HEK293 (cell line): ENCODE results near the gene BRD8.
A peak's percentile ranks its signal among the peaks of the same experiment; 100 is the strongest.

Source experiments
- CTCF ChIA-PET: fragments of 350-600 bp; formaldehyde crosslinking; extraction: SDS; loops from one replicate; lab custom pipeline; 2021; ENCODE audit warnings: antibody characterized with exemption; lab: Yijun Ruan, JAX
- POLR2A ChIA-PET: fragments of 300-600 bp; formaldehyde crosslinking; extraction: SDS; loops from one replicate; lab custom pipeline; 2020; ENCODE audit warnings: antibody characterized with exemption, inconsistent platforms; lab: Yijun Ruan, JAX
- H3K27ac ChIP-seq: fragments of 200-500 bp; sonication (Bioruptor generic); 2 replicates; pipeline ENCODE4 v1.5.1; 2014; ENCODE audit warnings: low read depth, low read length, control low read depth, inconsistent platforms; ENCODE audit errors: extremely low read depth
- H3K36me3 ChIP-seq, 2 experiments: fragments of 200-500 bp in 1 of 2; sonication (Bioruptor generic) in 1 of 2; 1 replicate in 1 of 2; 2 replicates in 1 of 2; pipeline ENCODE4 v1.5.1; 2014 to 2017; ENCODE audit warnings: inconsistent platforms in 2 of 2, low read length in 2 of 2; ENCODE audit not compliant: control insufficient read depth in 2 of 2, insufficient read depth in 1 of 2
- H3K4me1 ChIP-seq: fragments of 200-500 bp; sonication (Bioruptor generic); 2 replicates; pipeline ENCODE4 v1.5.1; 2014; ENCODE audit warnings: mild to moderate bottlenecking, low read length, inconsistent platforms; ENCODE audit not compliant: control insufficient read depth, insufficient read depth
- H3K4me3 ChIP-seq: 2 replicates; pipeline ENCODE4 v1.5.1; 2011; ENCODE audit warnings: low read depth, mild to moderate bottlenecking, control low read depth, low read length, moderate library complexity
- H3K9me3 ChIP-seq: fragments of 200-500 bp; sonication (Bioruptor generic); 2 replicates; pipeline ENCODE4 v1.5.1; 2014; ENCODE audit warnings: low read depth, low read length, inconsistent platforms; ENCODE audit not compliant: control insufficient read depth, insufficient read depth
- HOXC10 ChIP-seq: sonication (generic); formaldehyde crosslinking; IDR thresholded peaks from 2 replicates; pipeline ENCODE4 v1.8.1; 2023; ENCODE audit warnings: mild to moderate bottlenecking, missing genetic modification reagents
- OVOL3 ChIP-seq: fragments of 450-650 bp; formaldehyde crosslinking; IDR thresholded peaks from 2 replicates; pipeline ENCODE4 v1.5.1; 2016; ENCODE audit warnings: missing biosample characterization, missing genetic modification characterization
- SALL2 ChIP-seq: fragments of 450-650 bp; formaldehyde crosslinking; IDR thresholded peaks from 2 replicates; pipeline ENCODE4 v1.5.0; 2017; ENCODE audit warnings: missing biosample characterization, mild to moderate bottlenecking, missing genetic modification characterization, borderline replicate concordance
- SCRT1 ChIP-seq: fragments of 450-650 bp; formaldehyde crosslinking; IDR thresholded peaks from 2 replicates; pipeline ENCODE4 v1.5.1; 2016; ENCODE audit warnings: missing biosample characterization, missing genetic modification characterization, borderline replicate concordance
- SP3 ChIP-seq: fragments of 450-650 bp; formaldehyde crosslinking; IDR thresholded peaks from 2 replicates; pipeline ENCODE4 v1.5.1; 2016; ENCODE audit warnings: missing biosample characterization, missing genetic modification characterization
- ZBTB48 ChIP-seq: fragments of 450-650 bp; formaldehyde crosslinking; IDR thresholded peaks from 2 replicates; pipeline ENCODE4 v1.5.1; 2016; ENCODE audit warnings: missing biosample characterization, missing genetic modification characterization
- ZNF132 ChIP-seq: fragments of 450-650 bp; formaldehyde crosslinking; IDR thresholded peaks from 2 replicates; pipeline ENCODE4 v1.5.1; 2017; ENCODE audit warnings: missing biosample characterization, missing genetic modification characterization, borderline replicate concordance
- ZNF16 ChIP-seq: fragments of 450-650 bp; formaldehyde crosslinking; IDR thresholded peaks from 2 replicates; pipeline ENCODE4 v1.5.1; 2016; ENCODE audit warnings: low read depth, missing biosample characterization, missing genetic modification characterization
- ZNF169 ChIP-seq: fragments of 450-650 bp; formaldehyde crosslinking; IDR thresholded peaks from 2 replicates; pipeline ENCODE4 v1.5.1; 2016; ENCODE audit warnings: missing biosample characterization, missing genetic modification characterization
- ZNF2 ChIP-seq: fragments of 450-650 bp; formaldehyde crosslinking; IDR thresholded peaks from 2 replicates; pipeline ENCODE4 v1.5.1; 2016; ENCODE audit warnings: missing biosample characterization, missing genetic modification characterization
- ZNF202 ChIP-seq: fragments of 450-650 bp; formaldehyde crosslinking; IDR thresholded peaks from 2 replicates; pipeline ENCODE4 v1.5.1; 2016; ENCODE audit warnings: missing biosample characterization, missing genetic modification characterization, borderline replicate concordance
- ZNF211 ChIP-seq: fragments of 450-650 bp; formaldehyde crosslinking; IDR thresholded peaks from 2 replicates; pipeline ENCODE4 v1.5.1; 2016; ENCODE audit warnings: low read depth, missing biosample characterization, missing genetic modification characterization
- ZNF24 ChIP-seq: fragments of 450-650 bp; formaldehyde crosslinking; IDR thresholded peaks from 2 replicates; pipeline ENCODE4 v1.5.1; 2016; ENCODE audit warnings: missing biosample characterization, missing genetic modification characterization
- ZNF302 ChIP-seq: fragments of 450-650 bp; formaldehyde crosslinking; IDR thresholded peaks from 2 replicates; pipeline ENCODE4 v1.5.1; 2016; ENCODE audit warnings: missing biosample characterization, missing genetic modification characterization, low read depth
- ZNF324 ChIP-seq: fragments of 450-650 bp; formaldehyde crosslinking; IDR thresholded peaks from 2 replicates; pipeline ENCODE4 v1.5.1; 2016; ENCODE audit warnings: missing biosample characterization, missing genetic modification characterization
- ZNF416 ChIP-seq: fragments of 450-650 bp; formaldehyde crosslinking; IDR thresholded peaks from 2 replicates; pipeline ENCODE4 v1.5.1; 2016; ENCODE audit warnings: missing biosample characterization, missing genetic modification characterization
- ZNF521 ChIP-seq: fragments of 450-650 bp; formaldehyde crosslinking; IDR thresholded peaks from 2 replicates; pipeline ENCODE4 v1.5.1; 2017; ENCODE audit warnings: missing biosample characterization, mild to moderate bottlenecking, missing genetic modification characterization
- ZNF560 ChIP-seq: fragments of 450-650 bp; formaldehyde crosslinking; IDR thresholded peaks from 2 replicates; pipeline ENCODE4 v1.5.1; 2017; ENCODE audit warnings: missing biosample characterization, missing genetic modification characterization, borderline replicate concordance
- ZNF629 ChIP-seq: fragments of 450-650 bp; formaldehyde crosslinking; IDR thresholded peaks from 2 replicates; pipeline ENCODE4 v1.5.1; 2017; ENCODE audit warnings: missing biosample characterization, missing genetic modification characterization
- TF ChIP-seq, protein P1 (sequence below): fragments of 450-650 bp; formaldehyde crosslinking; IDR thresholded peaks from 2 replicates; pipeline ENCODE4 v1.5.1; 2017; ENCODE audit warnings: missing biosample characterization, mild to moderate bottlenecking, missing genetic modification characterization, moderate library complexity
- TF ChIP-seq, protein P2 (sequence below): fragments of 450-650 bp; formaldehyde crosslinking; IDR thresholded peaks from 2 replicates; pipeline ENCODE4 v1.5.1; 2016; ENCODE audit warnings: missing biosample characterization, missing genetic modification characterization
- TF ChIP-seq, protein P3 (sequence below): fragments of 450-650 bp; formaldehyde crosslinking; IDR thresholded peaks from 2 replicates; pipeline ENCODE4 v1.5.1; 2017; ENCODE audit warnings: missing biosample characterization, missing genetic modification characterization
- TF ChIP-seq, protein P4 (sequence below): fragments of 450-650 bp; formaldehyde crosslinking; optimal IDR thresholded peaks from 2 replicates; pipeline ENCODE3; 2016; ENCODE audit warnings: missing biosample characterization, mild to moderate bottlenecking, missing genetic modification characterization
- TF ChIP-seq, protein P5 (sequence below): fragments of 450-650 bp; formaldehyde crosslinking; IDR thresholded peaks from 2 replicates; pipeline ENCODE4 v1.5.1; 2016; ENCODE audit warnings: missing biosample characterization, missing genetic modification characterization
- TF ChIP-seq, protein P6 (sequence below): fragments of 450-650 bp; formaldehyde crosslinking; IDR thresholded peaks from 2 replicates; pipeline ENCODE4 v1.5.1; 2017; ENCODE audit warnings: missing biosample characterization, missing genetic modification characterization
- TF ChIP-seq, protein P7 (sequence below): fragments of 450-650 bp; formaldehyde crosslinking; IDR thresholded peaks from 2 replicates; pipeline ENCODE4 v1.5.1; 2016; ENCODE audit warnings: missing biosample characterization, missing genetic modification characterization

The BRD8 gene

DNA sequence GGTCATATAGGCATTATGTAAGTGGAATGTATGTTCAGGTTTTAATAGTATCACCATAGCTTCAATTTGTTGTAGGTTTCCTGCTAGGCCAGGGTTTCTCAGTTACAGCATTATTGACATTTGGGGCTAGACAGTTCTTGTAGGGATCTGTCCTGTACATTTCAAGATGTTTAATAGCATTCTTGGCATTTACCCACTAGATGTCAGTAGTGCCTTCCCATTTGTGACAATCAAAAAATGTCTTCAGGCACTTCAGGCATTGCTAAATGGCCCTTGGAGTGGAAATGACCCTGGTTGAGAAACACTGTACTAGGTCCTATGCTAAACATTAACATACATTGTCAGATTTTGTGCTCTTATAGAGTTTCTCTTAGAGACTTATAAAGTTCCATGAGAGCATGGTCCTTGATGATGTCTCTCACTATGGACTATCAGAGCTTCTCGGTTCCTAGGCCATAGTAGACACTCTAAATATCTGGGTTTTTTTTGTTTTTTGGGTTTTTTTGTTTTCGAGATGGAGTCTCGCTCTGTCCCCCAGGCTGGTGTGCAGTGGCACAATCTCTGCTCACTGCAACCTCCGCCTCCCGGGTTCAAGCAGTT is 1.9 kb upstream of the BRD8 start:
- CTCF ChIA-PET = interaction anchor here (0.5 to 4.1 kb wide), 27 partner anchors 8 to 546 kb away, joined by 3 to 19 read pairs (median 4); partner anchors contain the start of gene CDC23
- H3K9me3 ChIP-seq = no peaks in the 10 kb centered on the region
- H3K4me1 ChIP-seq = 0 out of 2 replicates have a peak, but pooled peaks cover 3% of the 10 kb centered on the region
- no peak overlapping the region for H3K27ac ChIP-seq
- POLR2A ChIA-PET = interaction anchor here (1.0 kb wide), 1 partner anchor 173 kb away, joined by 3 read pairs; no protein-coding TSS in a partner anchor
- H3K36me3 ChIP-seq = peaks cover 35 to 63% of the 10 kb centered on the region in 2 experiments
- peak overlapping the region; percentile 70 for H3K4me3 ChIP-seq
- TF ChIP-seq ZNF560 = no peak
- TF ChIP-seq, protein P1, sequence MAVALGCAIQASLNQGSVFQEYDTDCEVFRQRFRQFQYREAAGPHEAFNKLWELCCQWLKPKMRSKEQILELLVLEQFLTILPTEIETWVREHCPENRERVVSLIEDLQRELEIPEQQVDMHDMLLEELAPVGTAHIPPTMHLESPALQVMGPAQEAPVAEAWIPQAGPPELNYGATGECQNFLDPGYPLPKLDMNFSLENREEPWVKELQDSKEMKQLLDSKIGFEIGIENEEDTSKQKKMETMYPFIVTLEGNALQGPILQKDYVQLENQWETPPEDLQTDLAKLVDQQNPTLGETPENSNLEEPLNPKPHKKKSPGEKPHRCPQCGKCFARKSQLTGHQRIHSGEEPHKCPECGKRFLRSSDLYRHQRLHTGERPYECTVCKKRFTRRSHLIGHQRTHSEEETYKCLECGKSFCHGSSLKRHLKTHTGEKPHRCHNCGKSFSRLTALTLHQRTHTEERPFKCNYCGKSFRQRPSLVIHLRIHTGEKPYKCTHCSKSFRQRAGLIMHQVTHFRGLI (tag by site-specific recombination) = no peak
- TF ChIP-seq HOXC10 (CRISPR knock-in tag) = no peak
- no peak for TF ChIP-seq OVOL3 (tag by site-specific recombination)
- no peak for TF ChIP-seq SP3
- TF ChIP-seq ZNF202 (tag by site-specific recombination) = no peak
- peak; percentile 51; the same call in 1 of the 2 replicates for TF ChIP-seq ZBTB48 (tag by site-specific recombination)
- TF ChIP-seq, protein P2, sequence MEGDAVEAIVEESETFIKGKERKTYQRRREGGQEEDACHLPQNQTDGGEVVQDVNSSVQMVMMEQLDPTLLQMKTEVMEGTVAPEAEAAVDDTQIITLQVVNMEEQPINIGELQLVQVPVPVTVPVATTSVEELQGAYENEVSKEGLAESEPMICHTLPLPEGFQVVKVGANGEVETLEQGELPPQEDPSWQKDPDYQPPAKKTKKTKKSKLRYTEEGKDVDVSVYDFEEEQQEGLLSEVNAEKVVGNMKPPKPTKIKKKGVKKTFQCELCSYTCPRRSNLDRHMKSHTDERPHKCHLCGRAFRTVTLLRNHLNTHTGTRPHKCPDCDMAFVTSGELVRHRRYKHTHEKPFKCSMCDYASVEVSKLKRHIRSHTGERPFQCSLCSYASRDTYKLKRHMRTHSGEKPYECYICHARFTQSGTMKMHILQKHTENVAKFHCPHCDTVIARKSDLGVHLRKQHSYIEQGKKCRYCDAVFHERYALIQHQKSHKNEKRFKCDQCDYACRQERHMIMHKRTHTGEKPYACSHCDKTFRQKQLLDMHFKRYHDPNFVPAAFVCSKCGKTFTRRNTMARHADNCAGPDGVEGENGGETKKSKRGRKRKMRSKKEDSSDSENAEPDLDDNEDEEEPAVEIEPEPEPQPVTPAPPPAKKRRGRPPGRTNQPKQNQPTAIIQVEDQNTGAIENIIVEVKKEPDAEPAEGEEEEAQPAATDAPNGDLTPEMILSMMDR (tag by site-specific recombination) = peak; percentile 78
- no peak for TF ChIP-seq ZNF132 (tag by site-specific recombination)
- TF ChIP-seq ZNF302 = no peak
- TF ChIP-seq ZNF169 (tag by site-specific recombination) = no peak
- no peak for TF ChIP-seq SALL2 (tag by site-specific recombination)
- TF ChIP-seq ZNF324 (tag by site-specific recombination) = no peak
- TF ChIP-seq, protein P3, sequence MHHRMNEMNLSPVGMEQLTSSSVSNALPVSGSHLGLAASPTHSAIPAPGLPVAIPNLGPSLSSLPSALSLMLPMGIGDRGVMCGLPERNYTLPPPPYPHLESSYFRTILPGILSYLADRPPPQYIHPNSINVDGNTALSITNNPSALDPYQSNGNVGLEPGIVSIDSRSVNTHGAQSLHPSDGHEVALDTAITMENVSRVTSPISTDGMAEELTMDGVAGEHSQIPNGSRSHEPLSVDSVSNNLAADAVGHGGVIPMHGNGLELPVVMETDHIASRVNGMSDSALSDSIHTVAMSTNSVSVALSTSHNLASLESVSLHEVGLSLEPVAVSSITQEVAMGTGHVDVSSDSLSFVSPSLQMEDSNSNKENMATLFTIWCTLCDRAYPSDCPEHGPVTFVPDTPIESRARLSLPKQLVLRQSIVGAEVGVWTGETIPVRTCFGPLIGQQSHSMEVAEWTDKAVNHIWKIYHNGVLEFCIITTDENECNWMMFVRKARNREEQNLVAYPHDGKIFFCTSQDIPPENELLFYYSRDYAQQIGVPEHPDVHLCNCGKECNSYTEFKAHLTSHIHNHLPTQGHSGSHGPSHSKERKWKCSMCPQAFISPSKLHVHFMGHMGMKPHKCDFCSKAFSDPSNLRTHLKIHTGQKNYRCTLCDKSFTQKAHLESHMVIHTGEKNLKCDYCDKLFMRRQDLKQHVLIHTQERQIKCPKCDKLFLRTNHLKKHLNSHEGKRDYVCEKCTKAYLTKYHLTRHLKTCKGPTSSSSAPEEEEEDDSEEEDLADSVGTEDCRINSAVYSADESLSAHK (tag by site-specific recombination) = no peak
- TF ChIP-seq ZNF416 = no peak
- no peak for TF ChIP-seq ZNF24 (tag by site-specific recombination)
- no peak for TF ChIP-seq ZNF16 (tag by site-specific recombination)
- no peak for TF ChIP-seq ZNF211 (tag by site-specific recombination)
- TF ChIP-seq, protein P4, sequence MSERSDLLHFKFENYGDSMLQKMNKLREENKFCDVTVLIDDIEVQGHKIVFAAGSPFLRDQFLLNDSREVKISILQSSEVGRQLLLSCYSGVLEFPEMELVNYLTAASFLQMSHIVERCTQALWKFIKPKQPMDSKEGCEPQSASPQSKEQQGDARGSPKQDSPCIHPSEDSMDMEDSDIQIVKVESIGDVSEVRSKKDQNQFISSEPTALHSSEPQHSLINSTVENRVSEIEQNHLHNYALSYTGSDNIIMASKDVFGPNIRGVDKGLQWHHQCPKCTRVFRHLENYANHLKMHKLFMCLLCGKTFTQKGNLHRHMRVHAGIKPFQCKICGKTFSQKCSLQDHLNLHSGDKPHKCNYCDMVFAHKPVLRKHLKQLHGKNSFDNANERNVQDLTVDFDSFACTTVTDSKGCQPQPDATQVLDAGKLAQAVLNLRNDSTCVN = no peak
- peak; percentile 12; the same call in 1 of the 2 replicates for TF ChIP-seq ZNF629 (tag by site-specific recombination)
- peak; percentile 32; the same call in 1 of the 2 replicates for TF ChIP-seq ZNF2 (tag by site-specific recombination)
- TF ChIP-seq SCRT1 (tag by site-specific recombination) = no peak
- TF ChIP-seq ZNF521 = no peak
- TF ChIP-seq, protein P5, sequence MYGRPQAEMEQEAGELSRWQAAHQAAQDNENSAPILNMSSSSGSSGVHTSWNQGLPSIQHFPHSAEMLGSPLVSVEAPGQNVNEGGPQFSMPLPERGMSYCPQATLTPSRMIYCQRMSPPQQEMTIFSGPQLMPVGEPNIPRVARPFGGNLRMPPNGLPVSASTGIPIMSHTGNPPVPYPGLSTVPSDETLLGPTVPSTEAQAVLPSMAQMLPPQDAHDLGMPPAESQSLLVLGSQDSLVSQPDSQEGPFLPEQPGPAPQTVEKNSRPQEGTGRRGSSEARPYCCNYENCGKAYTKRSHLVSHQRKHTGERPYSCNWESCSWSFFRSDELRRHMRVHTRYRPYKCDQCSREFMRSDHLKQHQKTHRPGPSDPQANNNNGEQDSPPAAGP (tag by site-specific recombination) = no peak
- TF ChIP-seq, protein P6, sequence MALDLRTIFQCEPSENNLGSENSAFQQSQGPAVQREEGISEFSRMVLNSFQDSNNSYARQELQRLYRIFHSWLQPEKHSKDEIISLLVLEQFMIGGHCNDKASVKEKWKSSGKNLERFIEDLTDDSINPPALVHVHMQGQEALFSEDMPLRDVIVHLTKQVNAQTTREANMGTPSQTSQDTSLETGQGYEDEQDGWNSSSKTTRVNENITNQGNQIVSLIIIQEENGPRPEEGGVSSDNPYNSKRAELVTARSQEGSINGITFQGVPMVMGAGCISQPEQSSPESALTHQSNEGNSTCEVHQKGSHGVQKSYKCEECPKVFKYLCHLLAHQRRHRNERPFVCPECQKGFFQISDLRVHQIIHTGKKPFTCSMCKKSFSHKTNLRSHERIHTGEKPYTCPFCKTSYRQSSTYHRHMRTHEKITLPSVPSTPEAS (tag by site-specific recombination) = no peak
- TF ChIP-seq, protein P7, sequence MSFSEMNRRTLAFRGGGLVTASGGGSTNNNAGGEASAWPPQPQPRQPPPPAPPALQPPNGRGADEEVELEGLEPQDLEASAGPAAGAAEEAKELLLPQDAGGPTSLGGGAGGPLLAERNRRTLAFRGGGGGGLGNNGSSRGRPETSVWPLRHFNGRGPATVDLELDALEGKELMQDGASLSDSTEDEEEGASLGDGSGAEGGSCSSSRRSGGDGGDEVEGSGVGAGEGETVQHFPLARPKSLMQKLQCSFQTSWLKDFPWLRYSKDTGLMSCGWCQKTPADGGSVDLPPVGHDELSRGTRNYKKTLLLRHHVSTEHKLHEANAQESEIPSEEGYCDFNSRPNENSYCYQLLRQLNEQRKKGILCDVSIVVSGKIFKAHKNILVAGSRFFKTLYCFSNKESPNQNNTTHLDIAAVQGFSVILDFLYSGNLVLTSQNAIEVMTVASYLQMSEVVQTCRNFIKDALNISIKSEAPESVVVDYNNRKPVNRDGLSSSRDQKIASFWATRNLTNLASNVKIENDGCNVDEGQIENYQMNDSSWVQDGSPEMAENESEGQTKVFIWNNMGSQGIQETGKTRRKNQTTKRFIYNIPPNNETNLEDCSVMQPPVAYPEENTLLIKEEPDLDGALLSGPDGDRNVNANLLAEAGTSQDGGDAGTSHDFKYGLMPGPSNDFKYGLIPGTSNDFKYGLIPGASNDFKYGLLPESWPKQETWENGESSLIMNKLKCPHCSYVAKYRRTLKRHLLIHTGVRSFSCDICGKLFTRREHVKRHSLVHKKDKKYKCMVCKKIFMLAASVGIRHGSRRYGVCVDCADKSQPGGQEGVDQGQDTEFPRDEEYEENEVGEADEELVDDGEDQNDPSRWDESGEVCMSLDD = no peak
